Panc1 (cell line): ENCODE measurements around the gene DOCK3. TPM values are rescaled to one million over a fixed set of nuclear protein-coding genes. Genes with fewer than 3 reads are reported as not detected.

Experiments used
- ATAC-seq: fragments of 200-7000 bp; cut with Tn5 transposase; 2 replicates; pipeline ENCODE4 v1.9.1; 2020; ENCODE audit warnings: mild to moderate bottlenecking, moderate library complexity
- BruUV-seq: library from RNA; stranded (reverse); fragments of 400-500 nt; replicated peaks from 2 replicates; lab custom pipeline; 2021; lab: Mats Ljungman, UMichigan
- CTCF ChIA-PET: fragments of 300-600 bp; sonication (Branson Sonifier 250); formaldehyde crosslinking; loops from one replicate; lab custom pipeline; 2022; ENCODE audit warnings: antibody characterized with exemption; lab: Charles Lee
- POLR2A ChIA-PET: fragments of 300-600 bp; sonication (Branson Sonifier 250); formaldehyde crosslinking; loops from one replicate; lab custom pipeline; 2022; ENCODE audit warnings: antibody characterized with exemption; lab: Charles Lee
- DNase-seq: peaks from one replicate; pipeline ENCODE4 v3.0.0-alpha.2; 2010; ENCODE audit warnings: low read depth, low spot score
- H3K27ac ChIP-seq: 2 replicates; pipeline ENCODE4 v1.5.1; 2011; ENCODE audit warnings: mild to moderate bottlenecking, low read length, inconsistent platforms
- H3K27me3 ChIP-seq: fragments of 200-500 bp; sonication (Bioruptor generic); 2 replicates; pipeline ENCODE4 v1.6.0; 2014; ENCODE audit warnings: low read length, inconsistent platforms; ENCODE audit not compliant: control insufficient read depth, insufficient read depth
- H3K36me3 ChIP-seq: fragments of 200-500 bp; sonication (Bioruptor generic); 2 replicates; pipeline ENCODE4 v1.5.1; 2014; ENCODE audit warnings: inconsistent platforms, mild to moderate bottlenecking, low read length, moderate library complexity; ENCODE audit not compliant: control insufficient read depth, insufficient read depth
- H3K4me1 ChIP-seq: 2 replicates; pipeline ENCODE4 v1.5.1; 2011; ENCODE audit warnings: inconsistent platforms, mild to moderate bottlenecking, low read length, moderate library complexity; ENCODE audit not compliant: control insufficient read depth, insufficient read depth
- H3K4me3 ChIP-seq, 2 experiments: 2 replicates each; pipeline ENCODE4 v1.5.1; 2011 to 2012; ENCODE audit warnings: low read depth in 2 of 2, low read length in 2 of 2, mild to moderate bottlenecking in 2 of 2, inconsistent platforms in 1 of 2, moderate library complexity in 1 of 2
- H3K9me3 ChIP-seq: fragments of 200-500 bp; sonication (Bioruptor generic); 2 replicates; pipeline ENCODE4 v1.5.1; 2014; ENCODE audit warnings: low read depth, mild to moderate bottlenecking, inconsistent platforms, low read length, moderate library complexity; ENCODE audit not compliant: control insufficient read depth, insufficient read depth
- CTCF ChIP-seq: fragments of 450-650 bp; IDR thresholded peaks from 2 replicates; pipeline ENCODE4 v1.5.1; 2017; ENCODE audit warnings: mild to moderate bottlenecking
- POLR2AphosphoS5 ChIP-seq: IDR thresholded peaks from 2 replicates; pipeline ENCODE4 v1.6.1; 2012; ENCODE audit warnings: mild to moderate bottlenecking, low read depth, low read length, moderate library complexity
- SIN3A ChIP-seq: IDR thresholded peaks from 2 replicates; pipeline ENCODE4 v1.6.1; 2012; ENCODE audit warnings: low read depth, mild to moderate bottlenecking, low read length, moderate library complexity, borderline replicate concordance; ENCODE audit not compliant: insufficient read depth
- TCF7L2 ChIP-seq: IDR thresholded peaks from 2 replicates; pipeline ENCODE4 v1.6.1; 2011; ENCODE audit warnings: mild to moderate bottlenecking, low read depth, low read length, inconsistent platforms
- in situ Hi-C: cut with HindIII; loops from 2 replicates; pipeline ENCODE4 v1.10.0; 2016; ENCODE audit warnings: low sequenced_read_pairs, low pct_unique_long_range_greater_than_20kb
- intact Hi-C: fragments of 100-400 bp; cut with micrococcal nuclease; formaldehyde crosslinking; loops from one replicate; pipeline ENCODE4 v1.10.0; 2022; ENCODE audit not compliant: unreplicated experiment
- total RNA-seq: library from RNA; stranded (reverse); gene quantifications from one replicate; pipeline ENCODE4 v1.2.1, GENCODE V29; 2021; ENCODE audit not compliant: unreplicated experiment
- TF ChIP-seq, protein P1 (sequence below), 2 experiments: IDR thresholded peaks; 2 replicates each; pipeline ENCODE4 v1.6.1; 2011 to 2012; ENCODE audit warnings: low read depth in 2 of 2, control low read depth in 1 of 2, low read length in 1 of 2, mild to moderate bottlenecking in 1 of 2, moderate library complexity in 1 of 2; ENCODE audit not compliant: insufficient read depth in 1 of 2

The DOCK3 gene
- total RNA-seq, 1 experiment from 2014 or later, result 0.21 TPM

DNA sequence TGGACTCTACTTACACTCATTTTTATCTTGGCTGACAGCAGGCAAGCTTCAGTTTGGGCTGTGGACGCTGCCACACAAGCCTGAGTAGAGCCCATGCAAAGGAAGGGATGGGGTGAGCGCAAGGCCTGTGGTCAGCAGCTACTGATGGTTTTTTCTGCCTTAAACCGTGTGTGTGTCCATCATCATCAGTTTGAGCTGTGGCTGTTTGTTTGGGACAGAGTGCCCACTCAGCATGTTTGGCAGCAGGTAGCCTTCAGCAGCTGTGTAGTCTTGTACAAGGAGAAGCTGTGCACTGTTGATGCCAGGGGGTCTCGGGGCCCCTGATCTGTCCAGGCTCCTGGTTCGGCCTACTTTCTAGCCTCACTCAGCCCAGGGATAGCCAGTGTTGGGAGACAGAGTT, 719.8 kb downstream of the DOCK3 start:
- ChIA-PET POLR2A (no interaction called here), CTCF (no interaction called here)
- intact Hi-C loops (no loop called here), in situ Hi-C loops (no loop called here)
- BruUV-seq, result no TSS peak
- H3K4me1 ChIP-seq, result peaks cover 14% of the 10 kb centered on the region
- no peaks in the 10 kb centered on the region for H3K9me3 ChIP-seq
- H3K27ac ChIP-seq, result no peak overlapping the region
- TF ChIP-seq, protein P1, sequence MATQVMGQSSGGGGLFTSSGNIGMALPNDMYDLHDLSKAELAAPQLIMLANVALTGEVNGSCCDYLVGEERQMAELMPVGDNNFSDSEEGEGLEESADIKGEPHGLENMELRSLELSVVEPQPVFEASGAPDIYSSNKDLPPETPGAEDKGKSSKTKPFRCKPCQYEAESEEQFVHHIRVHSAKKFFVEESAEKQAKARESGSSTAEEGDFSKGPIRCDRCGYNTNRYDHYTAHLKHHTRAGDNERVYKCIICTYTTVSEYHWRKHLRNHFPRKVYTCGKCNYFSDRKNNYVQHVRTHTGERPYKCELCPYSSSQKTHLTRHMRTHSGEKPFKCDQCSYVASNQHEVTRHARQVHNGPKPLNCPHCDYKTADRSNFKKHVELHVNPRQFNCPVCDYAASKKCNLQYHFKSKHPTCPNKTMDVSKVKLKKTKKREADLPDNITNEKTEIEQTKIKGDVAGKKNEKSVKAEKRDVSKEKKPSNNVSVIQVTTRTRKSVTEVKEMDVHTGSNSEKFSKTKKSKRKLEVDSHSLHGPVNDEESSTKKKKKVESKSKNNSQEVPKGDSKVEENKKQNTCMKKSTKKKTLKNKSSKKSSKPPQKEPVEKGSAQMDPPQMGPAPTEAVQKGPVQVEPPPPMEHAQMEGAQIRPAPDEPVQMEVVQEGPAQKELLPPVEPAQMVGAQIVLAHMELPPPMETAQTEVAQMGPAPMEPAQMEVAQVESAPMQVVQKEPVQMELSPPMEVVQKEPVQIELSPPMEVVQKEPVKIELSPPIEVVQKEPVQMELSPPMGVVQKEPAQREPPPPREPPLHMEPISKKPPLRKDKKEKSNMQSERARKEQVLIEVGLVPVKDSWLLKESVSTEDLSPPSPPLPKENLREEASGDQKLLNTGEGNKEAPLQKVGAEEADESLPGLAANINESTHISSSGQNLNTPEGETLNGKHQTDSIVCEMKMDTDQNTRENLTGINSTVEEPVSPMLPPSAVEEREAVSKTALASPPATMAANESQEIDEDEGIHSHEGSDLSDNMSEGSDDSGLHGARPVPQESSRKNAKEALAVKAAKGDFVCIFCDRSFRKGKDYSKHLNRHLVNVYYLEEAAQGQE (IDR thresholded peaks at IDR 0.05; ENCODE audit: insufficient read depth in 1 of 2, low read depth in 2 of 2, low read length in 1 of 2), result no peak
- no peak for TF ChIP-seq SIN3A
- no peak for TF ChIP-seq POLR2AphosphoS5
- no peak for TF ChIP-seq CTCF
- no peak for TF ChIP-seq TCF7L2
- H3K27me3 ChIP-seq, result no peaks in the 10 kb centered on the region
- no peak overlapping the region for H3K4me3 ChIP-seq
- peaks cover 9% of the 10 kb centered on the region for H3K36me3 ChIP-seq
- ATAC-seq (no peak), DNase-seq (no peak)

- peaks cover 9% of the 10 kb centered on the region for H3K36me3 ChIP-seq
- H3K9me3 ChIP-seq, result no peaks in the 10 kb centered on the region
- H3K27me3 ChIP-seq, result no peaks in the 10 kb centered on the region
- POLR2A ChIA-PET, result no interaction called here
- H3K4me1 ChIP-seq, result peaks cover 8% of the 10 kb centered on the region
- in situ Hi-C loops, result no loop called here
- ATAC-seq (no peak), DNase-seq (no peak)
- TF ChIP-seq TCF7L2 (no peak), CTCF (no peak), POLR2AphosphoS5 (no peak), SIN3A (no peak)
- TF ChIP-seq, protein P1 (IDR thresholded peaks at IDR 0.05; ENCODE audit: insufficient read depth in 1 of 2, low read depth in 2 of 2, low read length in 1 of 2), result no peak
- H3K27ac ChIP-seq, result no peak overlapping the region
- CTCF ChIA-PET, result no interaction called here
- no peak overlapping the region for H3K4me3 ChIP-seq
- BruUV-seq, result no TSS peak
- intact Hi-C loops, result no loop called here
Observed at GRCh38 chr3:51395493-51396213, 720.9 kb downstream of the DOCK3 start.
